Neural cell (in vitro differentiated cells): ENCODE measurements around the gene SPATA31E1. TPM values are rescaled to one million over a fixed set of nuclear protein-coding genes. Genes with fewer than 3 reads are reported as not detected.

Source experiments
- H2AFZ ChIP-seq: fragments of 200-600, 300-800 bp; sonication (generic), shearing (Covaris generic); 2 replicates; pipeline ENCODE4 v1.6.0; 2014; ENCODE audit warnings: low read depth, mild to moderate bottlenecking, antibody characterized with exemption, low read length, moderate library complexity
- H3F3A ChIP-seq: fragments of 200-600 bp; shearing (Covaris generic); 2 replicates; pipeline ENCODE4 v1.6.1; 2016; ENCODE audit warnings: mild to moderate bottlenecking, moderate library complexity, mixed read lengths, antibody characterized with exemption, low read length; ENCODE audit not compliant: insufficient read depth, poor library complexity, severe bottlenecking
- H3K27ac ChIP-seq: fragments of 200-600, 300-800 bp; sonication (generic), shearing (Covaris generic); 2 replicates; pipeline ENCODE4 v1.5.1; 2014; ENCODE audit warnings: mild to moderate bottlenecking, low read length, moderate library complexity
- H3K27me3 ChIP-seq: fragments of 300-800, 200-600 bp; sonication (generic), shearing (Covaris generic); 2 replicates; pipeline ENCODE4 v1.6.0; 2014; ENCODE audit warnings: mild to moderate bottlenecking, low read depth, low read length, moderate library complexity; ENCODE audit not compliant: insufficient read depth
- H3K36me3 ChIP-seq: fragments of 300-800, 200-600 bp; sonication (generic), shearing (Covaris generic); 2 replicates; pipeline ENCODE4 v1.5.1; 2014; ENCODE audit warnings: mild to moderate bottlenecking, antibody characterized with exemption, low read length, moderate library complexity; ENCODE audit not compliant: insufficient read depth
- H3K4me2 ChIP-seq: fragments of 300-800, 200-600 bp; sonication (generic), shearing (Covaris generic); 2 replicates; pipeline ENCODE4 v1.6.0; 2014; ENCODE audit warnings: mild to moderate bottlenecking, low read length
- H3K4me3 ChIP-seq: fragments of 300-800, 200-600 bp; sonication (generic), shearing (Covaris generic); 2 replicates; pipeline ENCODE4 v1.5.1; 2014; ENCODE audit warnings: mild to moderate bottlenecking, low read length, moderate library complexity
- H3K79me2 ChIP-seq: fragments of 200-600 bp; shearing (Covaris generic); replicated peaks from 2 replicates; pipeline ENCODE4 v1.6.0; 2014; ENCODE audit warnings: mild to moderate bottlenecking, low read length, moderate library complexity; ENCODE audit not compliant: insufficient read depth
- H3K9ac ChIP-seq: fragments of 300-800, 200-600 bp; sonication (generic), shearing (Covaris generic); 2 replicates; pipeline ENCODE4 v1.6.1; 2016; ENCODE audit warnings: mild to moderate bottlenecking, low read length, mixed read lengths
- H3K9me2 ChIP-seq: fragments of 200-600 bp; shearing (Covaris generic); 2 replicates; pipeline ENCODE4 v1.6.1; 2016; ENCODE audit warnings: mild to moderate bottlenecking, low read length, mixed read lengths; ENCODE audit not compliant: insufficient read depth
- H3K9me3 ChIP-seq: fragments of 200-600, 300-800 bp; sonication (generic), shearing (Covaris generic); 2 replicates; pipeline ENCODE4 v1.6.1; 2016; ENCODE audit warnings: mild to moderate bottlenecking, mixed run types, low read length, moderate library complexity, mixed read lengths
- H4K20me1 ChIP-seq: fragments of 200-600 bp; shearing (Covaris generic); 2 replicates; pipeline ENCODE4 v1.6.1; 2016; ENCODE audit warnings: mild to moderate bottlenecking, mixed run types; ENCODE audit not compliant: insufficient read depth
- CTCF ChIP-seq: fragments of 450-650 bp; IDR thresholded peaks from 2 replicates; pipeline ENCODE4 v1.5.1; 2014; ENCODE audit warnings: antibody characterized with exemption, mild to moderate bottlenecking, moderate library complexity; ENCODE audit not compliant: poor library complexity, severe bottlenecking
- EP300 ChIP-seq: fragments of 450-650 bp; conservative IDR thresholded peaks from 2 replicates; pipeline ENCODE4 v1.6.1; 2014; ENCODE audit warnings: antibody characterized with exemption, mild to moderate bottlenecking, moderate library complexity; ENCODE audit not compliant: poor library complexity, severe bottlenecking
- EZH2 ChIP-seq: fragments of 200-600, 300-800 bp; shearing (Covaris generic), sonication (generic); IDR thresholded peaks from 2 replicates; pipeline ENCODE4 v1.6.1; 2014; ENCODE audit warnings: antibody characterized with exemption, low read length, borderline replicate concordance, mild to moderate bottlenecking; ENCODE audit not compliant: insufficient read depth, poor library complexity, severe bottlenecking
- MXI1 ChIP-seq: fragments of 450-650 bp; conservative IDR thresholded peaks from 2 replicates; pipeline ENCODE4 v1.6.1; 2014; ENCODE audit warnings: antibody characterized with exemption, mild to moderate bottlenecking; ENCODE audit not compliant: poor library complexity, severe bottlenecking
- POLR2AphosphoS5 ChIP-seq: IDR thresholded peaks from 2 replicates; pipeline ENCODE4 v1.6.1; 2012
- RAD21 ChIP-seq: fragments of 450-650 bp; conservative IDR thresholded peaks from 2 replicates; pipeline ENCODE4 v1.6.1; 2014; ENCODE audit warnings: antibody characterized with exemption, mild to moderate bottlenecking, moderate library complexity
- SMC3 ChIP-seq: fragments of 450-650 bp; conservative IDR thresholded peaks from 2 replicates; pipeline ENCODE4 v1.6.1; 2014; ENCODE audit warnings: antibody characterized with exemption, mild to moderate bottlenecking, moderate library complexity; ENCODE audit not compliant: poor library complexity
- TAF1 ChIP-seq: IDR thresholded peaks from 2 replicates; pipeline ENCODE4 v1.6.1; 2012; ENCODE audit warnings: low read depth
- polyA plus RNA-seq: library from polyadenylated mRNA; depleted of rRNA; stranded (reverse); fragments of >200 nt; gene quantifications from 2 replicates; pipeline ENCODE4 v1.2.3, GENCODE V29; 2014
- TF ChIP-seq, protein P1 (sequence below): IDR thresholded peaks from 2 replicates; pipeline ENCODE4 v1.6.1; 2012; ENCODE audit warnings: borderline replicate concordance

Gene SPATA31E1
- polyA plus RNA-seq, 1 donor from 2014 or later, result not detected

DNA sequence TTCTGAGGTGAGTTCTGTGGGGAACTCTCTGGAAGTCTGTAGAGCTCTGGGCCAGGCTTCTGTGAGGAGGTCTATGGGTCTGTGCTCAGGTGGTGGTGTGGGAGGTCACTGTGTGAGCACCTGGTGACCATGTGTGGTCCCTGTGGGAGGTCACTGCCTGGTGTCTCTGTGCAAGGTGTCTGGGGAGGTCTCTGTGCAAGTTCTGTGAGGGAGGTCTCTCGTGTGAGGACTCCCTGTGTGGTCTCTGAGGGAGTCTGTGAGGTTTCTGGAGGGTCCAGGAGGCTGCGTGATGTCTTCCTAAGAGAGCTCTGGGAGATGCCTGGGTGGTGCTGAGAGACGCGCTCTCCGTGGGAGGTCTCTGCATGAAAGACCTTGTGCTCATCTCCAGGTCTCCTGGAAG lies 6.0 kb upstream of the SPATA31E1 start:
- Histone ChIP-seq H3K9me3 (no peaks in the 10 kb centered on the region), H3K9me2 (no peaks in the 10 kb centered on the region), H3K4me3 (no peak overlapping the region), H3K4me2 (no peak overlapping the region), H3K36me3 (no peaks in the 10 kb centered on the region), H3K79me2 (no peaks in the 10 kb centered on the region), H3F3A (no peaks in the 10 kb centered on the region), H3K9ac (no peak overlapping the region), H4K20me1 (no peaks in the 10 kb centered on the region), H3K27ac (no peak overlapping the region), H2AFZ (no peak overlapping the region), H3K27me3 (no peaks in the 10 kb centered on the region)
- TF ChIP-seq TAF1, result no peak
- TF ChIP-seq EZH2, result no peak
- TF ChIP-seq POLR2AphosphoS5, result no peak
- TF ChIP-seq, protein P1, sequence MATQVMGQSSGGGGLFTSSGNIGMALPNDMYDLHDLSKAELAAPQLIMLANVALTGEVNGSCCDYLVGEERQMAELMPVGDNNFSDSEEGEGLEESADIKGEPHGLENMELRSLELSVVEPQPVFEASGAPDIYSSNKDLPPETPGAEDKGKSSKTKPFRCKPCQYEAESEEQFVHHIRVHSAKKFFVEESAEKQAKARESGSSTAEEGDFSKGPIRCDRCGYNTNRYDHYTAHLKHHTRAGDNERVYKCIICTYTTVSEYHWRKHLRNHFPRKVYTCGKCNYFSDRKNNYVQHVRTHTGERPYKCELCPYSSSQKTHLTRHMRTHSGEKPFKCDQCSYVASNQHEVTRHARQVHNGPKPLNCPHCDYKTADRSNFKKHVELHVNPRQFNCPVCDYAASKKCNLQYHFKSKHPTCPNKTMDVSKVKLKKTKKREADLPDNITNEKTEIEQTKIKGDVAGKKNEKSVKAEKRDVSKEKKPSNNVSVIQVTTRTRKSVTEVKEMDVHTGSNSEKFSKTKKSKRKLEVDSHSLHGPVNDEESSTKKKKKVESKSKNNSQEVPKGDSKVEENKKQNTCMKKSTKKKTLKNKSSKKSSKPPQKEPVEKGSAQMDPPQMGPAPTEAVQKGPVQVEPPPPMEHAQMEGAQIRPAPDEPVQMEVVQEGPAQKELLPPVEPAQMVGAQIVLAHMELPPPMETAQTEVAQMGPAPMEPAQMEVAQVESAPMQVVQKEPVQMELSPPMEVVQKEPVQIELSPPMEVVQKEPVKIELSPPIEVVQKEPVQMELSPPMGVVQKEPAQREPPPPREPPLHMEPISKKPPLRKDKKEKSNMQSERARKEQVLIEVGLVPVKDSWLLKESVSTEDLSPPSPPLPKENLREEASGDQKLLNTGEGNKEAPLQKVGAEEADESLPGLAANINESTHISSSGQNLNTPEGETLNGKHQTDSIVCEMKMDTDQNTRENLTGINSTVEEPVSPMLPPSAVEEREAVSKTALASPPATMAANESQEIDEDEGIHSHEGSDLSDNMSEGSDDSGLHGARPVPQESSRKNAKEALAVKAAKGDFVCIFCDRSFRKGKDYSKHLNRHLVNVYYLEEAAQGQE, result no peak
- TF ChIP-seq MXI1, result no peak
- no peak for TF ChIP-seq EP300
- TF ChIP-seq RAD21, result no peak
- TF ChIP-seq SMC3, result no peak
- no peak for TF ChIP-seq CTCF

DNA sequence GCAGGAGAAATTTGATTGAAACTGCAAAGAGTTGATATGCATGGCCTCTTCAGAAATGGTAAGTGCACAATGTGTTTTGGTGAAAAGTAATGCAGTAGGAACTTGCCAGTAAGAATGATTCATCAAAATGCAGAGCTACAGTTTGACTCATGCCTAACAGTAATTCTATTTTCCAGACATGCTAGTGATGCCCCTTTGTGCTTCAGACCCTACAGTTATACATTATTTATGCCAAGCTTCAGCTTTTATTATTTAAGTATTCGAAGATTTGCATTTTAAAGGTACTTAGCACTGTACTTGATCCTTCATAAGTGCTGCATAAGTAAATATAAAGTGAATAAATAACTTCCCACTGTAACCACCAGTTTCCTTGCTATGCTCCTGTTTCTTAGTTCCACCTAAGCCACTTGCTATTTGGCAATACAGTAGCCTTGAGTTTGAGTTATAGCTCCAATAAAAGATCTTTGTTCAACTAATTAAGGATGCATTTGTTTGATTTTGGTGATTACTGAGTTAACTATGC lies 3.6 kb upstream of the SPATA31E1 start:
- H3K9me2 ChIP-seq, result no peaks in the 10 kb centered on the region
- H4K20me1 ChIP-seq, result no peaks in the 10 kb centered on the region
- H3K36me3 ChIP-seq, result no peaks in the 10 kb centered on the region
- no peaks in the 10 kb centered on the region for H3K27me3 ChIP-seq
- H3K4me2 ChIP-seq, result no peak overlapping the region
- no peak overlapping the region for H3K4me3 ChIP-seq
- no peak overlapping the region for H2AFZ ChIP-seq
- H3K27ac ChIP-seq, result no peak overlapping the region
- H3F3A ChIP-seq, result no peaks in the 10 kb centered on the region
- TF ChIP-seq EZH2 (no peak), CTCF (no peak), TAF1 (no peak), EP300 (no peak), POLR2AphosphoS5 (no peak), SMC3 (no peak), MXI1 (no peak), RAD21 (no peak)
- TF ChIP-seq, protein P1, result no peak
- no peaks in the 10 kb centered on the region for H3K9me3 ChIP-seq
- H3K79me2 ChIP-seq, result no peaks in the 10 kb centered on the region
- H3K9ac ChIP-seq, result no peak overlapping the region
